NCI-H1048 (cell line): Measurements from ENCODE around the gene FARS2.

Experiments used
- DNase-seq: peaks from one replicate; lab custom pipeline; 2025; lab: John Stamatoyannopoulos, UW

Gene FARS2

DNA sequence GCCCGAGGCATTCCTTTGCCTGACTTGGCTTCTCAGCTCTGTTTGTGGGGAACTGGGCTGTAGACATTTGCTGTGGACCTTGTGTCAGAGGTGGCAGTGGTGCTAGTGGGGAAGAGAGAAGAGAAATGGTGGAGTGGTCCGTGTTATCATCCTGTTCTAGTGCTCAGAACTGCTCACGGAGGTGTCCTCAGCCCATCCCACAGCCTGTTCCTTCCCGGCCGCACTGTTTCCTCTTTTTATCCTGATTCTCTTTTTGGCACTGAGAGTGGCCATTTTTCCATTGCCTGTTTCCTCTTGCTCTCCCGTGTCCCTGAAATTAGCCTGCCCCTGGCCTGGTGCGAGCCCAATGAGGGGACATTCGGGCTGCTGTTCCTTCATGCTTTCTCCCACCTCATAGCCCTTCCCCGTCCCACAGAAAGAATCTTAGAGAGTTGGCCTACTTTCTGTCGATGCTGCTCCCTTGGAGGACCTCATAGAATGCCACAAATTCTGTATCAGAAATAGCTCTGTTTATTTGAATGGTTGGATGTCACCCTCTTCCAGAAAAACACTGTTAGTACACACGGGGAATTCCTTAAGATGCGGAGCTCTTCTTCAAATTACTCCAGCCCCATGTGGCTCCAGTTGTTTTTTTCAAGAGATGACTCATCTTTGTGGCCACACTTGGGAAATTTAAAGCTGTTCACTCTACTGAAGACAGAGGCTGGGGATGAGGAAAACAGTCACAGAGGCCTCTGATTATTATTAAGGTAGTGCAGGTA, 26.1 kb downstream of the FARS2 start:
- no peak for DNase-seq

DNA sequence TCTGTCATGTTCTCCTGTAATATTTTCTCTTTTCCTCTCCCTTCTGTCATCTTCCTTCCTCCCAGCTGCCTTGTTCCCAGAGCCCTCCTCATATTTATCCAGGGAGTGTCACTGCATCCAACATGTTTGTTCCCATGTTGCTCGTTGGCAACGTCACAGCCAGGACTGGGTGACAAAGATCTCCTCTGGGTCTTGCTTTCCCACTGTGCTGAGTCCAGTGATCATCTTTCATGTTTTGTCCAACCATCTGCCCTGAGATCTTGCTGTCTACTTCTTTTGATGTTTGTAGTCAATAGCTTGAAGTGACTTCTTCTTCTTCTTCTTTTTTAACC, 26.6 kb downstream of the FARS2 start:
- DNase-seq = no peak

DNA sequence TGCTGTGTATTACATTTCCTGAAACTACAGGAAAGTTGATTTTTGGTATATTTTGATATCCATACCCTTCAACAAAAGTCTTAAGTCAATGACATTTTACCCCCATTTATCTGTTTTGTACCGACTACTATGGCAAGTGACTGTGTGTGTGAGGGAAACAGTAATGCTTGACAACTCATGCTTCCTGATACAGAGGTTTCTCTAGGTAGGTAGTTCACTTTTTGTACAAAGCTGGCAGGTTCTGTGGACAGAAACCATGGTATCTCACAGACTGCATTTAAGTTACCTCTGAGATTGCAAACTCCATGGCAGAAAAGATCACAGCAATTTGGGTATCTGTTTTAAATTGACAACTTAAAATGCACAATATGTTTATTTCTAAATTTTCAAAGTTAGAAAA, 28.8 kb downstream of the FARS2 start:
- DNase-seq = no peak

DNA sequence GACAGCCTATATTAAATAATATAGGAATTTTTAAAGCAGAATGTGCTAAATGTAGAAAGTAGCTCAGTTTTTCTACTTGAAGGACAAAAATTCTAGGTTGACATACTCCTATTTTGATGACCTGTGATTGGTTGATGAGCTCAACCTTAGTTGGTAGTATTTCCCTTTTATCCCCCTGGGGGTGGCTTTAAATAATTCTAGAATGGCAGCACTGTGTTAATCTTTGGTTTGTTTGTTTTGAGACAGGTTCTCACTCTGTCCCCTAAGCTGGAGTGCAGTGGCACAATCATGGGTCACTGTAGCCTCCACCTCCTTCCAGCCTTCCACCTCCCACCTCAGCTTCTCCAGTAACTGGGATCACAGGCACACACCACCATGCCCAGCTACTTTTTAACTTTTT, 29.2 kb downstream of the FARS2 start:
- DNase-seq = no peak

DNA sequence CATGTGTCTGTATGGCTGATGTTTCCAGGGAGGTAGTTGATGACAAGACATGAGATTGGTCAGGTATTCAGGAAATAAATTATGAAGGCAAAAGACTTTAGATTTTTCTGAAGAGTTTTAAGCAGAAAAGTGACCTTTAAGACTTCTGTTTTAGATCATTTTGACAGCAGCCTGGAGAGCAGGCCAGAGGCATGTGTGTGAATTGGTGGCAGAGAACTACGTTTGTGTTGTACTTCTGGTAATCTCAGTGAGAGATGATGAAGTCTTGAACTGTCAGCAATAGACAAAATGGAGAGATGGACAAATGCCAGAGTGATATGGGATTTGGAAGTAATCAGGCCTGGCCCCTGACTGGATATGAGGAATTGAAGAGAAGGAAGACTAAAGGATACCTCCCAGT, 30.8 kb downstream of the FARS2 start:
- no peak for DNase-seq

DNA sequence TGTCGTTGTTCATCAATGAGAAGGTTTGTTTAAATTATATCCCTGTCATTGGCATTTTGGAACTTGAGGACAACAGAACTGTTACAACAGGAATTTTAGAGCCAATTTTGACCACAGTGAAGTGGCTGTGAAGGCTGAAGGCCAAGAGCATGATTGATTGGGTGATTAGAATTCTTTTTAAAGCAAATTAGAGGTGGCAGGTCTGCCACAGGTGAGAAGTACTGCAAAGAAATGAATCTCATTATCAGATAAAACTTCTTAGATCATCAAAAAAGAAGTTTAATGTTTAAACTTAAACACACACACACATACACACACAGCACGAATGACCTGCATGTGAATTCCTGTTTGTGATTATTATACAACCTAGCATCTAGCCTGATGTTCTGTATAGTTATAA, 32.4 kb downstream of the FARS2 start:
- no peak for DNase-seq

DNA sequence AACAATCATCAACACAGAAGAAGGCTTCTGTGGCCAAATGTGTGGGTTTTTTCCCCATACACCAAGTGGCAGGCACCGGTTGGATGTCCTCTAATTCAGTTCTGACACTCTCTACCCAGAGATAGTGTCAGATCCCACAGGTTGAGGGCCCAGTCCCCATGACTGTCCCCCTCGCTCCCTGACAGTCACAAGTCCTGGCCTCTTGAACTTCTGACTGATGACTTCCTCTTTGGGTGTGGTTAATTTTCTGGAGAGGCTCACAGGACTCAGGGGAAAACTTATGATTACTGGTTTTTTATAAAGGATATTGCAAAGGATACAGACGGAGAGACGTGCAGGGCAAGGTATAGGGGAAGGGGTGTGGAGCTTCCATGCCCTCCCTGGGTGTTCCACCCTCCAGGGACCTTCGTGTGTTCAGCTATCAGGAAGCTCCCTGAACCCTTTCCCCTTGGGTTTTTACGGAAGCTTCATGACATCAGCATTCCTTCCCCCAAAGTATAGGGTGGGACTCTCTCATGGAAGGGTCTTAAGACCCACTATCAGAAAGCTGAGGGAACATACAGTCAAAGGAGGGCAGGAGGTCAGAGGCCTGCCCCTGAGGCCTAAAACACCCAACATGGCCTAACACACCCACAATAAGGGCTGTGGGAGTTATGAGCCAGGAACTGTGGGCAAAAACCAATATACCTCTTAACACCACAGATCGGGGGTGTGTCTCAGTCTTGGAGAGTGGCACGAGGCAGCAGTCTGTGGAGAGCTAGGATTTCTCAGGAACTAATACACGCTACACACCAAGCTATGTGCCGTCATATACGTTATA, 33.3 kb downstream of the FARS2 start:
- no peak for DNase-seq

DNA sequence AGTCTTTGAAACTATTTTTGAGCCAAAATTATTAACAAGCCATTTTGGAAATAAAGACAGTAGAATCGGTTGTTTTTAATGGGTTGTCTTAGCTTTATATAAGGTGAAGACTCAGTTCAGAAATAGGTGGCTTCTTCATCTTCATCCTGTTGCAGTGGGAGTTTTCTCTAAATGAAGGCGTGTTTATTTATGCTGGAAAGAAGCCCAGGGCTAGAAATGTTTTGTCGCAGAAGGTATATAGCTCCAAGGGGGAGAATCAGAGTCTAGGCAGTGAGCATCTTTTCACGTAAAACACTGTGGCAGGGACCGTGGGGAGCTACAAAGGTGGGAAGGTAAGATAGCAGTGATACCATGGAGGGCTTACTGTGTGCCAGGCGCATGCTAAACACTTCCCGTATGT, 34.3 kb downstream of the FARS2 start:
- no peak for DNase-seq

DNA sequence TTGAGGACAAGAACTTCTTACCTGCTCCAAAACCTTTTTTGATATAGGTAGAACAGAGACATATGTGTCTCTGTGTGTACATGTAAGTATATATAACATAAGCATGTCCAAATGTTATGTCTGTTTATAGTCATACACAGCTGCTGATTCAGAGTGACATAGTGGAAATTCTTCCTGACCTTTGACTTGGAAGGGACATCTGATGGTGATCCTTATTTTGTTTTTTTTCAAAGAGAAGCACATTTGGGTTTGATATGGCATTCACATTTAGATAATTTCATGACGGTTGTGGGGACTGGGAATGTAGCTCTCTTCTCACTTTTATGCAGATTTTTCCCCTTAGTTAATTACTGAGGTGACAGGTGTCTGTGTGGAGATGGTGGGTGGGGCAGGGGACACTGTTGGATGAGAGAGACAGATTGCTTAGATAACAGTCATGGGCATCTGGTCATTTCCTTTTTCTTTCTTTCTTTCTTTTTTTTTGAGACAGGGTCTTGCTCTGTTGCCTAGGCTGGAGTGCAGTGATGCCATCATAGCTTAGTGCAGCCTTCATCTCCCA, 39.0 kb downstream of the FARS2 start:
- DNase-seq = no peak

DNA sequence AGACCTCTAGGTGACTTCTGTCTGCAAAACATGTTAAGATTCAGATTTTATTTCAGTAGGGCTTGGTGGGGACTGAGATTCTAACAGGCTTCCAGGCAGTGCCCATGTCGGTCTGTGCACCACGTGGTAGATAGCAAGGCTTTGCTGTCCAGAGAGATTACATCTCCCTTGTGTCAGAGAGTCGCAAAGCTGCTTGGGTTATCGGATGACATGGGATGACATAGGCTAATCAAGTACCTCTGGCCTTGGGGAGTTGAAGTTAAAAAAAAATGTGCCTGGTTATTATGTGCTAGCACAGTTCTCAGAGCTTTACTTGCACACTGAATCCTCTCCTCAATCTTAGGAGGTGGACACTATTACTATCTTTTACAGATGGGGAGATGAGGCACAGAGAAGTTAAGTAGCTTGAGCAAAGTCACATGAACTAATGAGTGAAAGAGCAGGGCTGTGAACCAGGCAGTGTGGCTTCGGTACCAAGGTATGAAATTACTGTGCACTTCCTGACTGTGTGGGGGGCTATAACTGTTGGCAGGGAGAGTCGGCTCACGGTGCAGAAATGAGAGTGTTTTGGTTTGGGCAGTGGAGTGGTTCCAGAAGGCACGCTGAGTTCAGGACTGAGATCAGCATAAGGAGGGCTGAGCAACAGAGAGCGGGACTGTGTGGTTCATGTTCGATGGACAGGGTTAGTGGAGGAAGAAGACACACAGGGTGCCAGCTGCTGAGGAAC, 41.1 kb downstream of the FARS2 start:
- DNase-seq = no peak

DNA sequence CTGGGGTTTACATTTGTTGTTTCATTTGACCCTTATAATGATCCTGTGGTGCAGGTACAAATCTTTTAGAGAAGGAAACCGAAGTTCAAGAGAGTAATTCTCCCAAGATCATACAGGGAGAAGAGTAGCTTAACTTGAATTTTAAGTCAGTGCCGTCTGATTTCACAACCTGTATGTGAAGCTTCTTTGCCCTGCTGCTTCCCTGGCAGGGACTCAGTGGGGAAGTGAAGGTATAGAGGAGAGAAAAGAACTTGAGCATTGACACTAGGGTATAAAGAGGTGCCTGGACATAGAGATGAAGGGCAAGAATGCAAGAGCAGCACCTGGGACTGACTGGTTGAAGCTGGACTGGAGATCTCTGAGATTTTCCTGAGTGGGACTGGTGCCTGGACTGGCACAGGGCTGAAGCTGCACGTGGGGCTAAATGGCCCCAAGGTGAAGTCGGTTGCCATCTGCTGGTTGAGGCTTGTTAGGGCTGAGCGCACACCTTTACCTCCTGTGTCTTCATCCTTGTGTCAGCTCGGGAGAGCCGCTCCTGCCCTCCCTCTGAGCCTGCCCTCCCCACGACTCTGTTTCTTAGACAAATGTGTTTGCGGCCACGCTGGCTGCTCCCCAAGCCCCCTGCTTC, 41.8 kb downstream of the FARS2 start:
- DNase-seq = no peak

DNA sequence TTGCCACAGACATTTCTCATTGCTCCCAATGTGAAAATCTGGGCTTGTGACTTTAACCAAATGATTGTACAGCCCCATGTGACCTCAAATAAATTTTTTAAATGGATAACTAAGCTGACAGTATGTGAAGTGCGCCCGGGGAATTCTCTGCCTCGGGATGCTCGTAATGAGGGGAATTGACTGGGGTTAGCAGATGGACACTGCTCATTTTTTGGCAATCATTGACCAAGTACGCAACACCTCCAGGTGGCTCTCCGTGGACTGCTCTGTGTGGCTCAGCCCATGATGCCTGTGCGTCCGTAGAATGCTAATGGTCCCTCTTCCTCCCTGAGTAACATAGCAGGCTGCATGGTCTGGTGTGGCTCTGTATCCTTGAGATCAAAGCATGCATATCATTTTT, 42.4 kb downstream of the FARS2 start:
- no peak for DNase-seq

DNA sequence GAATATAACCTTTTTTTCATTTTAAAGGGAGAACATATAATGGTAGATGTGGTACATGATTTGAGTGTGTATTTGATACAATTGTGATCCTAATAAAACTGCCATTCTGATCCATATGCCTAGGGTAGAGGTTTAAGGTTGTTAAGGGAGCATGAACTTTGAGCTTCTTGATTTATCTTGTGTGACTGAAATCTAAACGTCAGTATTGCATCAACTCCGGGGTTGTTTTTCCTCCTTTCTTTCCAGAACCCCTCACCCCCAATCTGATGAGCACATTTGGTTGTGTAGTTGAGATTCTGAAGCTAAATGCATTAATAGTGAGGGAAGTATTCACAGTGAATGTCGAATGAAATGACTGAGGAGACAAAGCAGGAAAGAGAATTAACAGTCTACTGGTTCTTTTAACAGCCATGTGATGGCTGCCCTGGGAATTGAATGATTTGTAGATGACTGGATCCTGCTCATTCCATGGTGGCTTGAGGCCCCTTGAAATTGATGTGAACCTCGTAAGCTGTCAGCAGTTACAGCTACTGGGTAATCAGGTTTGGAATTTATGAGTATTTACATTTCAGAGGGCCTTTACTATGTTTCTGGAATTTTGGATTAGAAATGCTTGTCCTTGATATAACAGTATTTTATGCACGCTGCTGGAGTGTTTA, 44.8 kb downstream of the FARS2 start:
- DNase-seq = no peak

DNA sequence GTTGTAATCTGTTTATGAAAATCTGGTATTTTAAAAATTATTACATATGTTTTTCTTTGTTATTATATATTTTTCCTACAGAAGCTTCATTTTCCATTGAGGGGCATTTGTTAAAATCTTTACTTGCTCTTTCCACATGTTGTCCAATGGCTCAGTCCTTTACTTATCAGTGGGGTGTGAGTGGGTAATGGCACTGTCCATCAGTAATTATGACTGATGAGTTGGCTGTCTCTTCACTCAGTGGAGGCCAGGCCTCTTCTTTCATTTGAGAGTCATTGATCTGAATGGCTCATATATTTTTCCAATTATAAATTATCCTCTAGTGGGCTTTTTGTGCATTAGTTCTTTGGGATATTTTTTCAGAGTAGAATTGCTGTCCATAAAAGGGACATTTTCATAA, 45.7 kb downstream of the FARS2 start:
- no peak for DNase-seq

DNA sequence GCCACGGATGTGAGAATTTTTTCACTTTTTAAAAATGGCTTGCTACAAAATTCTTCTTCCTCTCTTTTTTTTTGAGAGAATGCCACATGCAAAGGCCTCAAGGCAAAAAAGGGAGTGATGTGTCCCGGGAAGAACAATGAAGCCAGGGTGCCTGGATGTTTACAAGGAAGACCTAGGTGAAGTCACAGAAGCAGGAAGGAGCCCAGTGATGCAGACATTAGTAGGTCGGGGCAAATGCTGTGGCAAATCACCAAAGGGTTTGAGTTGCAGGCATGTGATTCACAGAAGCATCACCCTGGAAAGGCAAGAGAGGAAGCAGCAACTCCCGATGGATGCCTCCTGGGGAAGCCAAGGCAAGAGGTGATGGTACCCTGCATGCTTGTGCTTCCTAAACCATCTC, 46.8 kb downstream of the FARS2 start:
- no peak for DNase-seq

DNA sequence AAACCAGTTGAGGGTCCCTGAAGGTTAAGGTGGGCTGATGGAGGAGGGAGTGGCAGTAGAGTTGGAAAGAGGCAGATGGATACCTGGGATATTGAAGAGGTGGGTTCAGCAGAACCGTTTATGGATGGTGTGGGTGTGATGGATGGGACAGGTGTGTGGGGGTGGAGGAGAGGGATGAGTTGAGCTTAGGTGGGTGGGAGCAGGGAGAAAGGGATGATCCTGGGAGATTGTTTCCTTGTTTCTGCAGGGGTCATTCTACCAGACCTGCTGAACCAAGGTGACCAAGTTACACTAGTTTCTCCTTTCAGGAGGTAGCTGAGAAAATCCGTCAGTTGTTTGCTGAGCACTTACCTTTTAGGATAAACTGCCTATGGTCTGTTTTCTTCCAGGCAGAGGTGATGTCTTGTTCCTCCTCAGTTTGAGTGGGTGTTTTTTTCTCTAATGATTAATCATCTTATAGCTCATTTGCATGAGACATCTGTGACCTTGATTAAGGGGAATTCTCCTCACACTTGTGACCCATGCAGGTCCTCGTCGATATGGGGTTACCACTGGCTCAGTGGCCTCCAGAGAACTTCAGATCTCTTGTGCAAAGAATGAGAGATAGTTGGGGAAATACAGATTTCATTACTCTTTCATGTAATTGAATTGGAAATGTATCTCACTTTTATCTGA, 53.0 kb downstream of the FARS2 start:
- DNase-seq = no peak

DNA sequence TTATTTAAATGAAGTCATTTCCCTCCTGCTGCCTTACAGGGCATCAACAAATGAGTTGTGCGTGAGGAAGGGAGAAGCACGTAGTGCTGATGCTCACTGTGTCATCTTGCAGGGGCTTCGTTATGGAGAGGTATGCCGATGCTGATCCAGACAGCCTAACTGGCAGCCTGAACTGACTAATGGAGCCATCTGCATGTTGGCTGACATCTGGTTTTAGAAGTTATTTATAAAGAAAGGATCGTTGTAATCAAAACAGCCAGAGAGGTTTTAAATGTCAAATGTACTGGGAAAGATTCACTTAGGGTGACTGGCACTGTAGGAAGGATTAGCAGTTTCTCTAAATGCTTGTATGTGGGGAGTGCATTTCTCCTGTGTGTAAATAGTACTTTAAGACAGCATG, 54.6 kb downstream of the FARS2 start:
- no peak for DNase-seq

DNA sequence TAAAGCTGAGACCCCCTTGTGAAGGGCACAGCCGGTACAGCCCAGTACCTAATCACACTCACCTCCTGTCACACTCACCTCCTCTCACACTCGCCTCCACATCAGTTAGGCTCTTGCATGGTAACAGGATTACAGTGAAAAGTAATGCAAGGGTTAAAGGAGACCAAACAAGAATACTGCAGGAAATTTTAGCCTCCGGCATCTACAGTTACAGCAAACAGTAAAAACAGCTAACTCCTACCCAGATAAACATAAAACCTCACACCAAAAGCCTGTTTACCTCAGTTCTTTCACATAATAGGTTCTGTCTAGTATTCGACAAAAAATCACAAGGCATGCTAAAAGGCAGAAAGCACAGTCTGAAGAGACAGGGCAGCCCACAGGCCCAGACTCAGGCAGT, 55.6 kb downstream of the FARS2 start:
- DNase-seq = no peak

DNA sequence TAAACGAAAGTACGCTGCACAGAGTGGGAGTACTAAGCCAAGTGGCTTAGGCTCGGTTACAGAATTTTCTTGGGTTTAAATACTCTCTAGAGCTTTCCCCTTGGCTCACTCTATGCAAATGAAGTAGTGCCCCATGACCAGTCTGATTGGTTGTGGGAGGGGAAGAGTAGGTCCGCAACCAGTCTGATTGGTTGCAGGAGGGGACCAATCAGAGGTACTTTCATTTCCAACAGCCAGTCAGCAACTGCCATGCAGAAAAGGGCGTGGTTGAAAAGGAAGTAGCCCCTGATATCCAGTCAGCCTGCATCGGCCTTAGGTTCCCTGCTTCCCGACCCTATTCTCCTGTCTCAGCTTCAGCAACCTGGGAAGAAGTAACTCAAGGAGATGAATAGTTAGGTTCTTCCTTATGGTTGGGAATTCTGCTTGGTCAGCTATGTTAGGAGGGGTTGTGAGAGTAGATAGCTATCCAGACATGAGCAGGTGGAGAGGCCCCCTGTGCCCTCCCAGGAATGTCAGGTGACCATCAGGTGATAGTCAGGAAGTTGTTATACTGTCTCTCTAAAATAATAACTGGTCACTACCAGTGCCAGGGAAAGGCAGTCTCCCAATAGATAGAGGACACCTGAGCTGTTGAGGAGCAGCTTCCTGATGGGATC, 57.4 kb downstream of the FARS2 start:
- no peak for DNase-seq

DNA sequence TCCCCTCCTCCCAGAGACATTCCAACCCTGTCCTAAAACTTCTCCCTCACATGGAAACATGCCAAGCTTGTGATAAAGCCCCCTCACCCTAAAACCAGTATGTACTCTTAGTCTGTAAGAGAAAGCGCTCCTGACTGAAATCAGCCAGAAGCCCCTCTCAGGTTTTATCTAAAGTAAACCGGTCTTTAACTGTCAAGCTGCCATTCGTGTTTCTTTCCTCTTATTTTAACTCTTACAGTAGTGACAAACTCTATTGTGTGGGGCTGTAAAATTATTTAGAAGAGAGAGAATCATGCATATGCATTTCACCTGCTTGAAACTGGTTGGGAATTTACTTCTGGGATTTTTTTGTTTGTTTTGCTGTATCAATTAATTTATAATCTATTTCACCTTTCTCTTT, 62.7 kb downstream of the FARS2 start:
- DNase-seq = no peak

DNA sequence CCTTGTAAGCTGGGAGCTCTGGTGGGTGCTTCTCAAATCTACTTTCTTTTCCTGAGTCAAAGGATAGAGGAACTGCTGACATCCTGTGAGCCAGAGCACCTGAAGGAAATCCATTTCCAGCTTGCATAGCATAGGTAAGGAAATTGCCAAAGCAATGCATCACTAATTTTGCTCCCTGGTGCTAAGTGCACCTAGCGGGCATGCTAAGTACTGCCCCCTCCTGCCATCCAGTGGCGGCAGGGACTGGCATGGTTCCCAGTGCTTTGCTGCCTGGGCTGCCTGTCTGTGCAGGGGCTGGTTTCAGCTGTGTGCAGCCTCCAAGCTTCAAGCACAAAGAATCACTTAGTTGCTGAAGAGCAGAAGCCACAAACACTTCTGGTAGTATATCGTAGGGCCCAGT, 63.9 kb downstream of the FARS2 start:
- DNase-seq = no peak
